ENCODE measurements around the gene DOCK7.
"Not testable (repeated sequence)": the region's sequence is repeated elsewhere in the genome, so short reads cannot be mapped to it uniquely, and the experiment has no call there.

DNA sequence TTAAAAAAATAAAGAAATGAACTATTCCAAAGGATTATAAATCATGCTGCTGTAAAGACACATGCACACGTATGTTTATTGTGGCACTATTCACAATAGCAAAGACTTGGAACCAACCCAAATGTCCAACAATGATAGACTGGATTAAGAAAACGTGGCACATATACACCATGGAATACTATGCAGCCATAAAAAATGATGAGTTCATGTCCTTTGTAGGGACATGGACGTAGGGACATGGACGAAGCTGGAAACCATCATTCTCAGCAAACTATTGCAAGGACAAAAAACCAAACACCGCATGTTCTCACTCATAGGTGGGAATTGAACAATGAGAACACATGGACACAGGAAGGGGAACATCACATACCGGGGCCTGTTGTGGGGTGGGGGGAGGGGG is 160.8 kb downstream of the DOCK7 start:
- TF ChIP-seq, protein P1, sequence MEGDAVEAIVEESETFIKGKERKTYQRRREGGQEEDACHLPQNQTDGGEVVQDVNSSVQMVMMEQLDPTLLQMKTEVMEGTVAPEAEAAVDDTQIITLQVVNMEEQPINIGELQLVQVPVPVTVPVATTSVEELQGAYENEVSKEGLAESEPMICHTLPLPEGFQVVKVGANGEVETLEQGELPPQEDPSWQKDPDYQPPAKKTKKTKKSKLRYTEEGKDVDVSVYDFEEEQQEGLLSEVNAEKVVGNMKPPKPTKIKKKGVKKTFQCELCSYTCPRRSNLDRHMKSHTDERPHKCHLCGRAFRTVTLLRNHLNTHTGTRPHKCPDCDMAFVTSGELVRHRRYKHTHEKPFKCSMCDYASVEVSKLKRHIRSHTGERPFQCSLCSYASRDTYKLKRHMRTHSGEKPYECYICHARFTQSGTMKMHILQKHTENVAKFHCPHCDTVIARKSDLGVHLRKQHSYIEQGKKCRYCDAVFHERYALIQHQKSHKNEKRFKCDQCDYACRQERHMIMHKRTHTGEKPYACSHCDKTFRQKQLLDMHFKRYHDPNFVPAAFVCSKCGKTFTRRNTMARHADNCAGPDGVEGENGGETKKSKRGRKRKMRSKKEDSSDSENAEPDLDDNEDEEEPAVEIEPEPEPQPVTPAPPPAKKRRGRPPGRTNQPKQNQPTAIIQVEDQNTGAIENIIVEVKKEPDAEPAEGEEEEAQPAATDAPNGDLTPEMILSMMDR (IDR thresholded peaks at IDR 0.05) = not testable (repeated sequence)
- TF ChIP-seq POLR2AphosphoS5 (IDR thresholded peaks at IDR 0.05; ENCODE audit: low read depth, low read length); REST (IDR thresholded peaks at IDR 0.05; ENCODE audit: insufficient read depth in 1 of 2, low read depth in 2 of 2, low read length in 1 of 2); SIN3A (IDR thresholded peaks at IDR 0.05; ENCODE audit: borderline replicate concordance, insufficient read depth, low read depth, low read length); TCF7L2 (IDR thresholded peaks at IDR 0.05; ENCODE audit: low read depth, low read length): not testable (repeated sequence)
